Glomerular visceral epithelial cell (primary cell): ENCODE data around the gene CMIP.
"Not testable (repeated sequence)": the region's sequence is repeated elsewhere in the genome, so short reads cannot be mapped to it uniquely, and the experiment has no call there.

Experiments used
- DNase-seq: peaks from one replicate; pipeline ENCODE4 v3.0.0-alpha.2; 2016; ENCODE audit errors: extremely low spot score

The CMIP gene

GRCh38 chr16:81421126-81421525, 23.5 kb upstream of the CMIP start:
- no peak for DNase-seq

GRCh38 chr16:81421536-81421935, 23.1 kb upstream of the CMIP start:
- DNase-seq: no peak

GRCh38 chr16:81422153-81422552, 22.5 kb upstream of the CMIP start:
- DNase-seq: not testable (repeated sequence)

GRCh38 chr16:81424771-81425170, 19.8 kb upstream of the CMIP start:
- DNase-seq: peak; percentile 49

- DNase-seq: no peak
Observed at GRCh38 chr16:81427219-81427618, 17.4 kb upstream of the CMIP start.

- no peak for DNase-seq
Observed at GRCh38 chr16:81429045-81429521, 15.5 kb upstream of the CMIP start.

GRCh38 chr16:81431554-81432353, 12.9 kb upstream of the CMIP start:
- DNase-seq: peak; percentile 66

- no peak for DNase-seq
Observed at GRCh38 chr16:81432937-81433557, 11.6 kb upstream of the CMIP start.

GRCh38 chr16:81435103-81435502, 9.5 kb upstream of the CMIP start:
- no peak for DNase-seq

GRCh38 chr16:81435567-81435966, 9.0 kb upstream of the CMIP start:
- DNase-seq: no peak

- DNase-seq: no peak
Observed at GRCh38 chr16:81436386-81436785, 8.2 kb upstream of the CMIP start.

GRCh38 chr16:81437865-81438264, 6.7 kb upstream of the CMIP start:
- no peak for DNase-seq

- DNase-seq: no peak
Observed at GRCh38 chr16:81440888-81441761, 3.5 kb upstream of the CMIP start.

- DNase-seq: no peak
Observed at GRCh38 chr16:81442220-81442915, 2.2 kb upstream of the CMIP start.

- no peak for DNase-seq
Observed at GRCh38 chr16:81442916-81443687, 1.5 kb upstream of the CMIP start.

- DNase-seq: no peak
Observed at GRCh38 chr16:81443688-81444447, 740 bp upstream of the CMIP start.

GRCh38 chr16:81445143-81445961, 744 bp downstream of the CMIP start:
- DNase-seq: peak; percentile 55

GRCh38 chr16:81445966-81446906, 1.6 kb downstream of the CMIP start:
- DNase-seq: peak; percentile 40
